Neuronal stem cell (in vitro differentiated cells): ENCODE data around the gene PTEN.

Source experiments
- DNase-seq: peaks from one replicate; pipeline ENCODE4 v3.0.0-alpha.2; 2013; ENCODE audit warnings: low spot score
- H2AFZ ChIP-seq: one replicate; pipeline ENCODE4 v1.6.1; 2013; ENCODE audit warnings: mild to moderate bottlenecking, low read length, inconsistent platforms
- H2AK5ac ChIP-seq: 2 replicates; pipeline ENCODE4 v1.6.1; 2013; ENCODE audit warnings: low read depth, mild to moderate bottlenecking, inconsistent platforms, low read length, moderate library complexity, mixed read lengths
- H2BK120ac ChIP-seq: 2 replicates; pipeline ENCODE4 v1.6.1; 2013; ENCODE audit warnings: low read depth, mild to moderate bottlenecking, inconsistent platforms, low read length, moderate library complexity, mixed read lengths
- H2BK12ac ChIP-seq: one replicate; pipeline ENCODE4 v1.6.1; 2013; ENCODE audit warnings: low read length, inconsistent platforms
- H2BK15ac ChIP-seq: 2 replicates; pipeline ENCODE4 v1.6.1; 2013; ENCODE audit warnings: mild to moderate bottlenecking, low read length, inconsistent platforms, mixed read lengths
- H2BK5ac ChIP-seq: one replicate; pipeline ENCODE4 v1.6.1; 2013; ENCODE audit warnings: inconsistent platforms, mild to moderate bottlenecking, low read length, moderate library complexity
- H3K14ac ChIP-seq: one replicate; pipeline ENCODE4 v1.6.1; 2013; ENCODE audit warnings: low read length, inconsistent platforms
- H3K18ac ChIP-seq: 2 replicates; pipeline ENCODE4 v1.6.1; 2013; ENCODE audit warnings: low read length, inconsistent platforms
- H3K23ac ChIP-seq: 2 replicates; pipeline ENCODE4 v1.6.1; 2013; ENCODE audit warnings: low read depth, mild to moderate bottlenecking, mixed read lengths, low read length, inconsistent platforms; ENCODE audit not compliant: poor library complexity
- H3K27ac ChIP-seq: replicated peaks from 3 replicates; pipeline ENCODE4 v1.5.1; 2013; ENCODE audit warnings: low read length, inconsistent platforms
- H3K27me3 ChIP-seq, 3 experiments: 2 replicates each; pipeline ENCODE4 v1.6.1; 2013; ENCODE audit warnings: low read length in 3 of 3, mild to moderate bottlenecking in 2 of 3, inconsistent platforms in 1 of 3, low read depth in 1 of 3, mixed read lengths in 1 of 3, moderate library complexity in 1 of 3; ENCODE audit not compliant: control insufficient read depth in 3 of 3, insufficient read depth in 3 of 3
- H3K36me3 ChIP-seq, 2 donors: replicated peaks in 1 of 2; 2 replicates each; pipeline ENCODE4 v1.6.1; 2013; ENCODE audit warnings: low read length in 2 of 2; ENCODE audit not compliant: control insufficient read depth in 2 of 2, insufficient read depth in 2 of 2
- H3K4ac ChIP-seq: 2 replicates; pipeline ENCODE4 v1.6.1; 2013; ENCODE audit warnings: inconsistent platforms, mild to moderate bottlenecking, low read length, moderate library complexity
- H3K4me1 ChIP-seq, 2 donors: 1 replicate in 1 of 2; 2 replicates in 1 of 2; pipeline ENCODE4 v1.6.1; 2013; ENCODE audit warnings: low read length in 2 of 2, low read depth in 1 of 2; ENCODE audit not compliant: control insufficient read depth in 2 of 2, insufficient read depth in 1 of 2
- H3K4me2 ChIP-seq: one replicate; pipeline ENCODE4 v1.6.1; 2013; ENCODE audit warnings: mild to moderate bottlenecking, low read length, inconsistent platforms; ENCODE audit not compliant: insufficient read depth, poor library complexity, severe bottlenecking
- H3K4me3 ChIP-seq, 2 donors: 2 replicates each; pipeline ENCODE4 v1.5.1; 2013; ENCODE audit warnings: low read length in 2 of 2, mild to moderate bottlenecking in 2 of 2, inconsistent platforms in 1 of 2, moderate library complexity in 1 of 2
- H3K79me1 ChIP-seq: one replicate; pipeline ENCODE4 v1.6.1; 2013; ENCODE audit warnings: low read depth, mild to moderate bottlenecking, inconsistent platforms, low read length, moderate library complexity
- H3K9ac ChIP-seq: one replicate; pipeline ENCODE4 v1.6.1; 2013; ENCODE audit warnings: mild to moderate bottlenecking, low read depth, low read length, inconsistent platforms; ENCODE audit not compliant: poor library complexity
- H3K9me3 ChIP-seq, 2 donors: replicated peaks in 1 of 2; 2 replicates each; pipeline versions ENCODE3 to v1.6.1; 2013; ENCODE audit warnings: low read length in 2 of 2, mild to moderate bottlenecking in 2 of 2, inconsistent platforms in 1 of 2, low read depth in 1 of 2, mixed read lengths in 1 of 2, moderate library complexity in 1 of 2; ENCODE audit not compliant: control insufficient read depth in 2 of 2, insufficient read depth in 1 of 2
- H4K8ac ChIP-seq: one replicate; pipeline ENCODE4 v1.6.1; 2013; ENCODE audit warnings: low read depth, mild to moderate bottlenecking, inconsistent platforms, low read length, moderate library complexity
- H4K91ac ChIP-seq: one replicate; pipeline ENCODE4 v1.6.1; 2013; ENCODE audit warnings: low read length, low read depth, mild to moderate bottlenecking, inconsistent platforms; ENCODE audit not compliant: poor library complexity
- WGBS, 2 donors: extraction: QIAGEN DNeasy Blood & Tissue Kit; methylation state at CpG; one replicate each; pipeline ENCODE4 v1.1.7; 2013; ENCODE audit warnings: missing lambda C conversion rate in 2 of 2, mixed read lengths in 1 of 2; ENCODE audit not compliant: insufficient read length in 2 of 2, insufficient replicate concordance in 1 of 2; ENCODE audit errors: extremely low coverage in 2 of 2; 5-methylcytosine and 5-hydroxymethylcytosine counted together

PTEN gene

DNA sequence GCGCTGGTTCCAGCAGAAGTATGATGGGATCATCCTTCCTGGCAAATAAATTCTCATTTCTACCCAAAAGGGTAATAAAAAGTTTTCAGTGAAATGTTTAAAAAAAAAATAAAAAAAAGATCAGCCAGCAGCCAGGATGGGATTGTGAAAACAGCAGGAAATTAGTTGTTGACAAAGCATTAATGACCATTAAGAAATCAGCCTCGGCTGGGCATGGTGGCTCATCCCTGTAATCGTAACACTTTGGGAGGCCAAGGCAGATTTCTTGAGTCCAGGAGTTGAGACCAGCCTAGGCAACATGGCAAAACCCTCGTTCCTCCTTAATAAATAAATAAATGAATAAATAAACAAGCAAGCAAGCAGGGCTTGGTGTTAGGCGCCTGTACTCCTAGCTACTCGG, 82.6 kb downstream of the PTEN start:
- Histone ChIP-seq H3K4me1 (no peaks in the 10 kb centered on the region), H2BK12ac (no peak overlapping the region), H2AK5ac (no peak overlapping the region), H3K4me3 (no peak overlapping the region), H3K4me2 (no peak overlapping the region), H3K27me3 (no peaks in the 10 kb centered on the region), H3K79me1 (no peaks in the 10 kb centered on the region), H2BK5ac (no peak overlapping the region), H2BK15ac (no peak overlapping the region), H3K9me3 (no peaks in the 10 kb centered on the region), H3K36me3 (peaks cover 0 to 43% of the 10 kb centered on the region in 2 donors), H4K91ac (no peak overlapping the region), H3K27ac (no peak overlapping the region), H2BK120ac (no peak overlapping the region), H3K14ac (no peak overlapping the region), H2AFZ (no peak overlapping the region), H3K9ac (no peak overlapping the region), H4K8ac (no peak overlapping the region), H3K4ac (no peak overlapping the region), H3K23ac (no peak overlapping the region), H3K18ac (no peak overlapping the region)
- DNase-seq, result no peak
- WGBS, 2 donors, result no CpG with 5 or more reads among the region's 6 CpGs

DNA sequence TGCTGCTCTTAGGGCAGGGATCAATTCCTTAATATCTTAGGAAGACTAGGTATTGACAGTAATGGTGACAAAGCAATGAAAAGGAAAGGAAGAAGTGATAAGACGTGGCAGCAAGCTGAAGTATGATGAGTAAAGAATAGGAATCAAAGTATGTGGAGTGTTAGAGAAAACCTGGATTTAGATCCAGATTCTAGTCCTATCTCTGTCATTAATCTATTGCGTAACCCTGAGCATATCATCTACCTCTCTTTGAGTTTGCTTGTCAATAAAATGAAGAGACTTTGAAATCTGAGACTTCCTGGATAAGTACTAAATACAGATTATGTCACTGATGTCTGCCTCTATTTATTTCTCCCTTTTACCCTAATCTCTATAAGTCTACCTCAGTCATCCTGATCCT, 89.2 kb downstream of the PTEN start:
- Histone ChIP-seq H3K4ac (no peak overlapping the region), H4K8ac (no peak overlapping the region), H3K14ac (no peak overlapping the region), H2AK5ac (no peak overlapping the region), H3K4me1 (no peaks in the 10 kb centered on the region), H3K4me3 (no peak overlapping the region), H2BK5ac (no peak overlapping the region), H3K18ac (no peak overlapping the region), H3K23ac (no peak overlapping the region), H3K4me2 (no peak overlapping the region), H3K27ac (no peak overlapping the region), H2AFZ (no peak overlapping the region), H3K79me1 (no peaks in the 10 kb centered on the region), H3K9ac (no peak overlapping the region), H2BK15ac (no peak overlapping the region), H4K91ac (no peak overlapping the region), H3K27me3 (no peaks in the 10 kb centered on the region), H2BK120ac (no peak overlapping the region), H3K36me3 (peaks cover 0 to 59% of the 10 kb centered on the region in 2 donors), H2BK12ac (no peak overlapping the region), H3K9me3 (no peaks in the 10 kb centered on the region)
- no CpG with 5 or more reads among the region's 2 CpGs for WGBS, 2 donors
- no peak for DNase-seq

DNA sequence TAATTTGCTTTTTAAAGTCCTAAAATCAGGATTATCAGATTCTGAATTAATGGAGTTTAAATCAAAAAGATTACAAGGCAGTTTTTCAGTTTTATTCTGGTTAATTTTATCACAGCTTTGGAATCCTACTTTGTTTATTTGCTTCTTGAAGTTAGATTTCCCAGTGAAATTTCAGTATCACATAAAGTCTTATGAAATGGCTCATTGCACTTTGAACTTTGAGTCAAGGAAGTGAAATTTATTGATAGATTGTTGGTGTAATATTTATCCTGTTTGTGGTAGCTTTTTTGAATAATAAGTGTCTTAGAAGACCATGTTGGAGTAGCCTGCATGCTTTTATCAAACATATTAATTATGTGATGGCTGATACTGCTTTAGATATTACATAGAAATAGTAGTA, 92.6 kb downstream of the PTEN start:
- Histone ChIP-seq H3K4me2 (no peak overlapping the region), H3K79me1 (no peaks in the 10 kb centered on the region), H3K23ac (no peak overlapping the region), H2BK5ac (no peak overlapping the region), H2BK12ac (no peak overlapping the region), H2AK5ac (no peak overlapping the region), H3K9ac (no peak overlapping the region), H3K27me3 (no peaks in the 10 kb centered on the region), H2BK120ac (no peak overlapping the region), H3K4me3 (no peak overlapping the region), H3K4me1 (no peaks in the 10 kb centered on the region), H4K91ac (no peak overlapping the region), H3K27ac (no peak overlapping the region), H2BK15ac (no peak overlapping the region), H3K36me3 (peaks cover 2 to 88% of the 10 kb centered on the region in 2 donors), H3K9me3 (no peaks in the 10 kb centered on the region), H3K14ac (no peak overlapping the region), H3K4ac (no peak overlapping the region), H3K18ac (no peak overlapping the region), H4K8ac (no peak overlapping the region), H2AFZ (no peak overlapping the region)
- DNase-seq, result no peak

DNA sequence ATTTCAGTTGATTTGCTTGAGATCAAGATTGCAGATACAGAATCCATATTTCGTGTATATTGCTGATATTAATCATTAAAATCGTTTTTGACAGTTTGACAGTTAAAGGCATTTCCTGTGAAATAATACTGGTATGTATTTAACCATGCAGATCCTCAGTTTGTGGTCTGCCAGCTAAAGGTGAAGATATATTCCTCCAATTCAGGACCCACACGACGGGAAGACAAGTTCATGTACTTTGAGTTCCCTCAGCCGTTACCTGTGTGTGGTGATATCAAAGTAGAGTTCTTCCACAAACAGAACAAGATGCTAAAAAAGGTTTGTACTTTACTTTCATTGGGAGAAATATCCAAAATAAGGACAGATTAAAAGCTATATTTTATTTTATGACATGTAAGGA, 94.3 kb downstream of the PTEN start:
- no peaks in the 10 kb centered on the region for H3K4me1 ChIP-seq
- H3K9ac ChIP-seq, result no peak overlapping the region
- no peak overlapping the region for H2AFZ ChIP-seq
- no peak overlapping the region for H2BK15ac ChIP-seq
- no peaks in the 10 kb centered on the region for H3K9me3 ChIP-seq
- no peak overlapping the region for H4K8ac ChIP-seq
- H3K4me2 ChIP-seq, result no peak overlapping the region
- no peak overlapping the region for H3K4ac ChIP-seq
- H3K27me3 ChIP-seq, result no peaks in the 10 kb centered on the region
- H3K14ac ChIP-seq, result no peak overlapping the region
- no peak overlapping the region for H2BK120ac ChIP-seq
- no peak for DNase-seq
- H3K79me1 ChIP-seq, result no peaks in the 10 kb centered on the region
- no peak overlapping the region for H3K18ac ChIP-seq
- H3K36me3 ChIP-seq, result peaks cover 2 to 88% of the 10 kb centered on the region in 2 donors
- no peak overlapping the region for H2BK12ac ChIP-seq
- H3K4me3 ChIP-seq, result no peak overlapping the region
- no peak overlapping the region for H3K23ac ChIP-seq
- H2BK5ac ChIP-seq, result no peak overlapping the region
- H2AK5ac ChIP-seq, result no peak overlapping the region
- WGBS, 2 donors, result no CpG with 5 or more reads among the region's 5 CpGs
- no peak overlapping the region for H4K91ac ChIP-seq
- H3K27ac ChIP-seq, result no peak overlapping the region
